Measurements from ENCODE around the gene R3HDM2. TPM values are rescaled to one million over a fixed set of nuclear protein-coding genes. Genes with fewer than 3 reads are reported as not detected.
A peak's percentile ranks its signal among the peaks of the same experiment; 100 is the strongest.

The R3HDM2 gene
- total and polyA plus RNA-seq, 2 of the 13 experiments (the other 11 are each of a cell fraction or from before 2014, with no cell fraction given), result 11.1 to 23.5 TPM

- TF ChIP-seq ZNF484 (CRISPR knock-in tag; IDR thresholded peaks at IDR 0.05; ENCODE audit: borderline replicate concordance, low read depth) (no peak), NFATC3 (CRISPR knock-in tag; IDR thresholded peaks at IDR 0.05) (no peak), KLF16 (CRISPR knock-in tag; IDR thresholded peaks at IDR 0.05) (peak in 1 of 2 experiments; percentile 76; a peak in 2 of 4 replicates), MLXIP (CRISPR knock-in tag; IDR thresholded peaks at IDR 0.05; ENCODE audit: borderline replicate concordance) (no peak), KLF15 (CRISPR knock-in tag; IDR thresholded peaks at IDR 0.05; ENCODE audit: borderline replicate concordance) (no peak), CHD2 (IDR thresholded peaks at IDR 0.05; ENCODE audit: low read depth, low read length) (no peak; the same call in 1 of the 2 replicates), ZNF572 (CRISPR knock-in tag; IDR thresholded peaks at IDR 0.05) (no peak), ZNF7 (CRISPR knock-in tag; IDR thresholded peaks at IDR 0.05) (no peak), ATF6 (CRISPR knock-in tag; conservative IDR thresholded peaks at IDR 0.05) (no peak), RERE (CRISPR knock-in tag; IDR thresholded peaks at IDR 0.05; ENCODE audit: low read depth) (peak; percentile 36; the same call in 1 of the 2 replicates), ZNF737 (CRISPR knock-in tag; IDR thresholded peaks at IDR 0.05; ENCODE audit: borderline replicate concordance) (no peak), KLF9 (CRISPR knock-in tag; IDR thresholded peaks at IDR 0.05; ENCODE audit: low read depth) (no peak), RAD51 (IDR thresholded peaks at IDR 0.05; ENCODE audit: borderline replicate concordance) (no peak), ZNF772 (CRISPR knock-in tag; IDR thresholded peaks at IDR 0.05) (peak; percentile 84), TRAFD1 (CRISPR knock-in tag; IDR thresholded peaks at IDR 0.05; ENCODE audit: borderline replicate concordance) (no peak), STAT5B (CRISPR knock-in tag; IDR thresholded peaks at IDR 0.05) (no peak), ZNF30 (CRISPR knock-in tag; IDR thresholded peaks at IDR 0.05) (no peak)
Observed at GRCh38 chr12:57430931-57431566, at the start of gene R3HDM2 (continued).
